Epidermal melanocyte (primary cell): ENCODE measurements around the gene PLEKHM1.
"Not testable (repeated sequence)": the region's sequence is repeated elsewhere in the genome, so short reads cannot be mapped to it uniquely, and the experiment has no call there.

ENCODE experiments used
- DNase-seq: peaks from one replicate; pipeline ENCODE4 v3.0.0; 2011; ENCODE audit warnings: low spot score; ENCODE audit not compliant: insufficient read length

The PLEKHM1 gene

GRCh38 chr17:45441526-45442310, 48.8 kb downstream of the PLEKHM1 start:
- no peak for DNase-seq

- DNase-seq: not testable (repeated sequence)
Measured at GRCh38 chr17:45440839-45441515, 49.5 kb downstream of the PLEKHM1 start.

- no peak for DNase-seq
Measured at GRCh38 chr17:45440161-45440778, 50.3 kb downstream of the PLEKHM1 start.

GRCh38 chr17:45438931-45439610, 51.5 kb downstream of the PLEKHM1 start:
- DNase-seq: no peak

- DNase-seq: no peak
Measured at GRCh38 chr17:45437465-45438283, 52.8 kb downstream of the PLEKHM1 start.

- no peak for DNase-seq
Measured at GRCh38 chr17:45436625-45437464, 53.7 kb downstream of the PLEKHM1 start.

- no peak for DNase-seq
Measured at GRCh38 chr17:45436161-45436560, 54.4 kb downstream of the PLEKHM1 start.

- no peak for DNase-seq
Measured at GRCh38 chr17:45435481-45435880, 55.0 kb downstream of the PLEKHM1 start.

- DNase-seq: no peak
Measured at GRCh38 chr17:45433159-45433535, 57.4 kb downstream of the PLEKHM1 start.

- no peak for DNase-seq
Measured at GRCh38 chr17:45432405-45433158, 57.9 kb downstream of the PLEKHM1 start, which contains the start of gene ARHGAP27. TSS of gene ARHGAP27 (minus strand) at chr17:45432870. CDS start at chr17:45430279, 2,591 bp downstream.

- DNase-seq: peak; percentile 69
Measured at GRCh38 chr17:45431531-45432404, 58.8 kb downstream of the PLEKHM1 start.

GRCh38 chr17:45430738-45431530, 59.6 kb downstream of the PLEKHM1 start:
- DNase-seq: no peak

- DNase-seq: no peak
Measured at GRCh38 chr17:45430006-45430737, 60.3 kb downstream of the PLEKHM1 start.

GRCh38 chr17:45429339-45430005, 61.0 kb downstream of the PLEKHM1 start:
- no peak for DNase-seq

GRCh38 chr17:45428931-45429338, 61.6 kb downstream of the PLEKHM1 start:
- DNase-seq: no peak

- peak; percentile 76 for DNase-seq
Measured at GRCh38 chr17:45428050-45428617, 62.4 kb downstream of the PLEKHM1 start.
